Stimulated activated CD4-positive, alpha-beta T cell treated with anti-CD3 and anti-CD28 coated beads, Interleukin-4, amount 100 ng/mL, for 1 hour (primary cell): ENCODE data around the gene SMIM24.

Source experiments
- DNase-seq: peaks from one replicate; pipeline ENCODE4 v3.0.0-alpha.2; 2020

Gene SMIM24

GRCh38 chr19:3470500-3471128, 9.7 kb downstream of the SMIM24 start:
- no peak for DNase-seq

GRCh38 chr19:3469638-3470499, 10.5 kb downstream of the SMIM24 start:
- no peak for DNase-seq

GRCh38 chr19:3468211-3468610, 12.1 kb downstream of the SMIM24 start:
- no peak for DNase-seq

GRCh38 chr19:3467437-3468198, 12.7 kb downstream of the SMIM24 start:
- no peak for DNase-seq

- DNase-seq: no peak
Measured at GRCh38 chr19:3466635-3467034, 13.7 kb downstream of the SMIM24 start.

GRCh38 chr19:3465552-3465951, 14.8 kb downstream of the SMIM24 start:
- DNase-seq: no peak

GRCh38 chr19:3464587-3465235, 15.6 kb downstream of the SMIM24 start:
- DNase-seq: no peak

GRCh38 chr19:3463714-3464586, 16.4 kb downstream of the SMIM24 start:
- no peak for DNase-seq

- no peak for DNase-seq
Measured at GRCh38 chr19:3462991-3463713, 17.2 kb downstream of the SMIM24 start.

GRCh38 chr19:3459965-3460582, 20.3 kb downstream of the SMIM24 start:
- DNase-seq: no peak

GRCh38 chr19:3459089-3459881, 21.0 kb downstream of the SMIM24 start:
- no peak for DNase-seq

GRCh38 chr19:3458229-3459088, 21.9 kb downstream of the SMIM24 start:
- DNase-seq: no peak

GRCh38 chr19:3457528-3458228, 22.6 kb downstream of the SMIM24 start:
- no peak for DNase-seq

- no peak for DNase-seq
Measured at GRCh38 chr19:3456925-3457527, 23.3 kb downstream of the SMIM24 start.

- DNase-seq: no peak
Measured at GRCh38 chr19:3455960-3456601, 24.2 kb downstream of the SMIM24 start.

- no peak for DNase-seq
Measured at GRCh38 chr19:3455393-3455955, 24.9 kb downstream of the SMIM24 start.
